ENCODE data around the gene TMEM120A.

Gene TMEM120A

GRCh38 chr7:75995996-75996395 is 1.6 kb upstream of the TMEM120A start:
- DNase-seq (ENCODE audit: low read depth in 2 of 2), result no peak

GRCh38 chr7:75995052-75995471 is 667 bp upstream of the TMEM120A start:
- DNase-seq (ENCODE audit: low read depth in 2 of 2), result no peak

GRCh38 chr7:75993689-75994387 is 557 bp downstream of the TMEM120A start:
- DNase-seq (ENCODE audit: low read depth in 2 of 2), result no peak

- no peak for DNase-seq (ENCODE audit: low read depth in 2 of 2)
These were observed 2.2 kb downstream of the TMEM120A start for GRCh38 chr7:75992083-75992755.

- DNase-seq (ENCODE audit: low read depth in 2 of 2), result no peak
These were observed 2.8 kb downstream of the TMEM120A start for GRCh38 chr7:75991531-75992082.

GRCh38 chr7:75989500-75990388 is 4.7 kb downstream of the TMEM120A start:
- no peak for DNase-seq (ENCODE audit: low read depth in 2 of 2)

- no peak for DNase-seq (ENCODE audit: low read depth in 2 of 2)
These were observed 5.6 kb downstream of the TMEM120A start for GRCh38 chr7:75988568-75989499.

- no peak for DNase-seq (ENCODE audit: low read depth in 2 of 2)
These were observed 6.4 kb downstream of the TMEM120A start for GRCh38 chr7:75987805-75988567.

GRCh38 chr7:75987026-75987804 is 7.2 kb downstream of the TMEM120A start:
- no peak for DNase-seq (ENCODE audit: low read depth in 2 of 2)

GRCh38 chr7:75986147-75986781 is 8.1 kb downstream of the TMEM120A start:
- DNase-seq (ENCODE audit: low read depth in 2 of 2), result no peak

- no peak for DNase-seq (ENCODE audit: low read depth in 2 of 2)
These were observed 8.8 kb downstream of the TMEM120A start for GRCh38 chr7:75985518-75986146.

GRCh38 chr7:75985009-75985517 is 9.3 kb downstream of the TMEM120A start:
- DNase-seq (ENCODE audit: low read depth in 2 of 2), result no peak

GRCh38 chr7:75984130-75985008 is 10.0 kb downstream of the TMEM120A start:
- no peak for DNase-seq (ENCODE audit: low read depth in 2 of 2)

- no peak for DNase-seq (ENCODE audit: low read depth in 2 of 2)
These were observed 10.8 kb downstream of the TMEM120A start for GRCh38 chr7:75983471-75984129.

- no peak for DNase-seq (ENCODE audit: low read depth in 2 of 2)
These were observed 11.9 kb downstream of the TMEM120A start for GRCh38 chr7:75982306-75983064.

Data from stimulated activated CD8-positive, alpha-beta memory T cell treated with anti-CD3 and anti-CD28 coated beads, Interleukin-2, amount 100 ng/mL, for 48 hours (primary cell).